Measurements from ENCODE around the gene MTARC2.

MTARC2 gene

GRCh38 chr1:220785166-220786056 is 37.3 kb downstream of the MTARC2 start:
- Histone ChIP-seq H3K27me3 (ENCODE audit: low read length) (no peaks in the 10 kb centered on the region), H2AFZ (ENCODE audit: low read depth, low read length, severe bottlenecking) (no peak overlapping the region), H3K4me3 (ENCODE audit: insufficient read depth, low read length, poor library complexity, severe bottlenecking) (no peak overlapping the region), H3F3A (ENCODE audit: insufficient read depth) (no peaks in the 10 kb centered on the region), H3K36me3 (ENCODE audit: low read length) (no peaks in the 10 kb centered on the region), H3K9me3 (ENCODE audit: insufficient read depth, low read length) (no peaks in the 10 kb centered on the region), H3K9me2 (replicated peaks; ENCODE audit: insufficient read depth, low read length) (no peaks in the 10 kb centered on the region), H3K27ac (ENCODE audit: low read depth, low read length) (no peak overlapping the region), H4K20me1 (ENCODE audit: low read depth, low read length) (no peaks in the 10 kb centered on the region), H3K4me2 (ENCODE audit: low read depth, low read length, poor library complexity, severe bottlenecking) (no peak overlapping the region), H3K9ac (ENCODE audit: low read length) (no peak overlapping the region), H3K79me2 (ENCODE audit: insufficient read depth, low read length) (no peaks in the 10 kb centered on the region)
- TF ChIP-seq EZH2phosphoT487 (conservative IDR thresholded peaks at IDR 0.05; ENCODE audit: low read length) (no peak), CTCF (IDR thresholded peaks at IDR 0.05; ENCODE audit: insufficient read depth, low read length, poor library complexity, severe bottlenecking) (no peak)

DNA sequence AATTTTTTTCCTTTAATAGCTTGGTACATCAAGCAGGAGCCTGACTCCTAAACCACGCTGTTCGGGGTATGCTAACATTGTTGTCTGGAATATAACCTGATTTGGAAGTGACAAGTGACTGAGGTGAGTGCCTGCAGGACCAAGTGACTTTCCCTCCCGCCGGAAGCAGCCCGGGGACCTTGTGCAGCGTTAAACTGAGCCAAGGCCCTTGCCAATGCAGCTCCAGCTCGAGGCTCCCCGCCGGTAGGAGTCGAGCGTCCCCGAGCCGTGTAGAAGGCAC is 37.9 kb downstream of the MTARC2 start:
- no peaks in the 10 kb centered on the region for H3K9me3 ChIP-seq (ENCODE audit: insufficient read depth, low read length)
- no peaks in the 10 kb centered on the region for H3K79me2 ChIP-seq (ENCODE audit: insufficient read depth, low read length)
- H3K27me3 ChIP-seq (ENCODE audit: low read length): no peaks in the 10 kb centered on the region
- no peaks in the 10 kb centered on the region for H3F3A ChIP-seq (ENCODE audit: insufficient read depth)
- TF ChIP-seq CTCF (IDR thresholded peaks at IDR 0.05; ENCODE audit: insufficient read depth, low read length, poor library complexity, severe bottlenecking) (no peak), EZH2phosphoT487 (conservative IDR thresholded peaks at IDR 0.05; ENCODE audit: low read length) (no peak)
- no peak overlapping the region for H3K4me2 ChIP-seq (ENCODE audit: low read depth, low read length, poor library complexity, severe bottlenecking)
- no peaks in the 10 kb centered on the region for H3K9me2 ChIP-seq (replicated peaks; ENCODE audit: insufficient read depth, low read length)
- H4K20me1 ChIP-seq (ENCODE audit: low read depth, low read length): no peaks in the 10 kb centered on the region
- H3K9ac ChIP-seq (ENCODE audit: low read length): no peak overlapping the region
- H3K27ac ChIP-seq (ENCODE audit: low read depth, low read length): no peak overlapping the region
- H3K4me3 ChIP-seq (ENCODE audit: insufficient read depth, low read length, poor library complexity, severe bottlenecking): no peak overlapping the region
- H2AFZ ChIP-seq (ENCODE audit: low read depth, low read length, severe bottlenecking): no peak overlapping the region
- H3K36me3 ChIP-seq (ENCODE audit: low read length): no peaks in the 10 kb centered on the region

DNA sequence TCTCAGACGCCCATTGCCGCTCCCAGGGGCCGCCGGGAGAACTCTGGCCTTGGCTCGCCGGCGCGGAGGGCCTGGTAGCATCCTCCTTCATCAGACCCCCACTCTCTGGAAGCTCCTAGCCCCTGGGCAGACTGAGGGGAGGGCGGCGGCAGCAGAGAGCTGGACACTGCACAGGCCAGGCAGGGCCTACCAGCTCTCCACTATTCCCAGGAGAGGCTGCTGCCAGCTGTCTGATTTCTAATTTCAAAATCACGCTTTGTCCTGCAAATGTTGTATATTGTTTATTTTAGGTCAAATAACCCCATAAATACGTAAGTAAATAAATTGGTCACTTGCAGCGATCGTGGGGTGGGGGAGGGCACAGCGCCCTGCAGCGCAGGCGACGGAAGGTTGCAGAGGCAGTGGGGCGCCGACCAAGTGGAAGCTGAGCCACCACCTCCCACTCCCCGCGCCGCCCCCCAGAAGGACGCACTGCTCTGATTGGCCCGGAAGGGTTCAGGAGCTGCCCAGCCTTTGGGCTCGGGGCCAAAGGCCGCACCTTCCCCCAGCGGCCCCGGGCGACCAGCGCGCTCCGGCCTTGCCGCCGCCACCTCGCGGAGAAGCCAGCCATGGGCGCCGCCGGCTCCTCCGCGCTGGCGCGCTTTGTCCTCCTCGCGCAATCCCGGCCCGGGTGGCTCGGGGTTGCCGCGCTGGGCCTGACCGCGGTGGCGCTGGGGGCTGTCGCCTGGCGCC is 38.4 kb downstream of the MTARC2 start, which contains the start of gene MTARC1:
Gene MTARC1 (plus strand): TSS at position 577 of the 732 bp plus-strand sequence. CDS start 32 bp downstream, at position 609.
- Histone ChIP-seq H3K36me3 (ENCODE audit: low read length) (no peaks in the 10 kb centered on the region), H3K27ac (ENCODE audit: low read depth, low read length) (no peak within 1 kb of the TSS), H4K20me1 (ENCODE audit: low read depth, low read length) (no peaks in the 10 kb centered on the region), H3K4me3 (ENCODE audit: insufficient read depth, low read length, poor library complexity, severe bottlenecking) (no peak within 1 kb of the TSS), H3K9me2 (replicated peaks; ENCODE audit: insufficient read depth, low read length) (no peaks in the 10 kb centered on the region), H2AFZ (ENCODE audit: low read depth, low read length, severe bottlenecking) (no peak within 1 kb of the TSS), H3K9me3 (ENCODE audit: insufficient read depth, low read length) (no peaks in the 10 kb centered on the region), H3K27me3 (ENCODE audit: low read length) (no peaks in the 10 kb centered on the region), H3K4me2 (ENCODE audit: low read depth, low read length, poor library complexity, severe bottlenecking) (no peak within 1 kb of the TSS), H3K79me2 (ENCODE audit: insufficient read depth, low read length) (no peaks in the 10 kb centered on the region), H3F3A (ENCODE audit: insufficient read depth) (no peaks in the 10 kb centered on the region), H3K9ac (ENCODE audit: low read length) (no peak within 1 kb of the TSS)
- TF ChIP-seq CTCF (IDR thresholded peaks at IDR 0.05; ENCODE audit: insufficient read depth, low read length, poor library complexity, severe bottlenecking) (no peak), EZH2phosphoT487 (conservative IDR thresholded peaks at IDR 0.05; ENCODE audit: low read length) (no peak)
